ENCODE data around the gene TMEM184B. TPM values are rescaled to one million over a fixed set of nuclear protein-coding genes. Genes with fewer than 3 reads are reported as not detected.
"Not testable (repeated sequence)": the region's sequence is repeated elsewhere in the genome, so short reads cannot be mapped to it uniquely, and the experiment has no call there.

Gene TMEM184B
- total RNA-seq, 4 donors from 2014 or later: 39.1 to 56.1 (median 51.4) TPM

DNA sequence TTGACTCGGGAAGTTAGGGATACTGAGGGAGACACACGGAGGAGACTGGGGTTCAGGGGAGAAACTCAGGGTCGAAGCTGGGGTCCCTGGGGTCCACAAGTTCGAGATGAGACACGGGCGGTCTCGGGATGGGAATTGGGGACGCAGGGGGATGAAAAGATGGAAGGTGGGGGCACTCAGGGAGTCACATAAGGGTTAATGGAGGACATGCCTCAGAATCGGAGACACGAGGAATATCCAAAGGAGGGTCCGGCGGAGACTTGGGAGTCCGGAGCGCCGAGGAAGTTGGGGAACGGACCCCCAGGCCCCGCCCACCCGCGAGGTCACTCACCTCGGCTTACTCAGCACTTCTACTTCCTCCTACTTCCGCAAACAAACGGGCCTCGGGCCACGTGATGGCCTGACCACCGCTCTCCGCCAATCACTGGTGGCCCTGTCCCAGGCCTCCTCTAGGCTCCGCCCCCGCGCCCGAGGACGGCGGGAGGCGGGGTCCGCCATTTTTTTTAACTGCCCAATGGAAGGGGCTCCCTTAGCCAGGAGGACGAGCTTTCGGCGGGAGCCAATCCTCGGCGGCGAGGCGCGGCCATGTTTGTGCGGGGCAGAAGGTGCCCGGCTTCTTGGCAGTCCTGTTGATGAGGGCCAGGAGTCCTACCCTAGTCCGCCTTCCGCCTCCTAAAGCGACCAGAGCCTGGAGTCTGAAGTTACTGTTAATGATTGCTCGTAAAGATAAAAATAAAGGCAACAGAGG, 91.2 kb downstream of the TMEM184B start, which contains the start of gene PLA2G6:
TSS of gene PLA2G6 (minus strand) at position 378 of the 748 bp plus-strand sequence. CDS start 12,404 bp downstream, outside the sequence.
- peak; percentile 98 to 100 (median 99) for DNase-seq
- Histone ChIP-seq H3K4me1 (peaks cover 0 to 28% (median 2%) of the 10 kb centered on the region in 4 donors), H3K27me3 (no peaks in the 10 kb centered on the region), H3K36me3 (no peaks in the 10 kb centered on the region), H3K27ac (peak within 1 kb of the TSS; percentile 82 to 88 (median 84)), H3K4me3 (peak within 1 kb of the TSS; percentile 61 to 68 (median 64)), H3K9me3 (no peaks in the 10 kb centered on the region)
- peak; percentile 19 to 52 for TF ChIP-seq POLR2A (IDR thresholded peaks at IDR 0.05)
- TF ChIP-seq, protein P1, sequence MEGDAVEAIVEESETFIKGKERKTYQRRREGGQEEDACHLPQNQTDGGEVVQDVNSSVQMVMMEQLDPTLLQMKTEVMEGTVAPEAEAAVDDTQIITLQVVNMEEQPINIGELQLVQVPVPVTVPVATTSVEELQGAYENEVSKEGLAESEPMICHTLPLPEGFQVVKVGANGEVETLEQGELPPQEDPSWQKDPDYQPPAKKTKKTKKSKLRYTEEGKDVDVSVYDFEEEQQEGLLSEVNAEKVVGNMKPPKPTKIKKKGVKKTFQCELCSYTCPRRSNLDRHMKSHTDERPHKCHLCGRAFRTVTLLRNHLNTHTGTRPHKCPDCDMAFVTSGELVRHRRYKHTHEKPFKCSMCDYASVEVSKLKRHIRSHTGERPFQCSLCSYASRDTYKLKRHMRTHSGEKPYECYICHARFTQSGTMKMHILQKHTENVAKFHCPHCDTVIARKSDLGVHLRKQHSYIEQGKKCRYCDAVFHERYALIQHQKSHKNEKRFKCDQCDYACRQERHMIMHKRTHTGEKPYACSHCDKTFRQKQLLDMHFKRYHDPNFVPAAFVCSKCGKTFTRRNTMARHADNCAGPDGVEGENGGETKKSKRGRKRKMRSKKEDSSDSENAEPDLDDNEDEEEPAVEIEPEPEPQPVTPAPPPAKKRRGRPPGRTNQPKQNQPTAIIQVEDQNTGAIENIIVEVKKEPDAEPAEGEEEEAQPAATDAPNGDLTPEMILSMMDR (IDR thresholded peaks at IDR 0.05): peak in 1 of 6 experiments; percentile 3

DNA sequence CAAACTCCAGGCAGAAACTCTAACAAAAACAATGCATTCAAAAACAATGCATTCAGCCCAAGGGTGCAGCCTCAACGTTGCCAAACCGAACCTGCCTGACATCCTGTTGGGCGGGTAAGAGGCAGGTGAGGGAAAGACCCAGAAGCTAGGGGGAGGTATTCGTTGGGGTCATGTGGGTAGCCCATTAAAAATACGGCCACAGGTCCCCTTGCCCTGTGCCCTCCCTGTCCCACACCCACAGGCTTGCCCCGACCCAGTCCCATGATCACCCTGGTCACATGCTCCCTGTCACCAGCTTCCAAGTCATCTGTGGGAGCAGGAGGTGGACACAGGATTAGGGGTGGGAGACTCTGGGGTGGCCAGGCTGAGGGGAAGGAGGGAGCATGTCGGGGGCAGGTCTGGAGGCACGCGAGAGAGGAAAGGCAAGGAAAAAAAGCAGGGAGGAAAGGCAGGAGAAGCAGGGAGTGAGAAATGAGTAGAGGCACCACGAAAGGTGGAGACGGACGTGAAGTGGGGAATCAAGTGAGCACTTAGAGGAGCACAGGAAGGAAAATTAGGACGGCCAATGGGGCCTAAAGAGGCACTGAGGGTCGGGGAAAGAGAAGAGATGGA, 91.9 kb downstream of the TMEM184B start:
- peak in 1 of 2 donors; percentile 18 for TF ChIP-seq POLR2A (IDR thresholded peaks at IDR 0.05)
- TF ChIP-seq, protein P1 (IDR thresholded peaks at IDR 0.05): no peak
- peak overlapping the region; percentile 82 to 88 (median 84) for H3K27ac ChIP-seq
- H3K9me3 ChIP-seq: no peaks in the 10 kb centered on the region
- H3K4me1 ChIP-seq: peaks cover 0 to 28% (median 2%) of the 10 kb centered on the region in 4 donors
- H3K36me3 ChIP-seq: no peaks in the 10 kb centered on the region
- peak; percentile 23 to 70 (median 67) for DNase-seq
- H3K4me3 ChIP-seq: peak overlapping the region; percentile 61 to 68 (median 64)
- H3K27me3 ChIP-seq: no peaks in the 10 kb centered on the region

DNA sequence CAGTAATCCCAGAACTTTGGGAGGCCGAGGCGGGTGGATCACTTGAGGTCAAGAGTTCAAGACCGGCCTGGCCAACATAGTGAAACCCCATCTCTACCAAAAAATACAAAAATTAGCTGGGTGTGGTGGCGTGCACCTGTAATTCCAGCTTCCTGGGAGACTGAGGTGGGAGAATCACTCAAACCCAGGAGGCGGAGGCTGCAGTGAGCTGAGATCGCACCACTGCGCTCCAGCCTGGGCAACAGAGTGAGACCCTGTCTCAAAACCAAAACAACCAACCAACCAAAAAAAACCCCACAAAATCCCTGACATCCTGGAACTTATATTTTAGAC, 94.2 kb downstream of the TMEM184B start:
- Histone ChIP-seq H3K4me1 (peaks cover 0 to 28% (median 2%) of the 10 kb centered on the region in 4 donors), H3K27ac (peak overlapping the region in 2 of 4 donors; percentile 59 to 75)
- not testable (repeated sequence) for H3K4me3 ChIP-seq, DNase-seq, H3K36me3 ChIP-seq, H3K9me3 ChIP-seq, H3K27me3 ChIP-seq

GRCh38 chr22:38177926-38178604, 94.7 kb downstream of the TMEM184B start:
- Histone ChIP-seq H3K4me1 (peaks cover 0 to 29% (median 2%) of the 10 kb centered on the region in 4 donors), H3K27me3 (no peaks in the 10 kb centered on the region), H3K27ac (peak overlapping the region in 3 of 4 donors; percentile 34 to 75 (median 59)), H3K9me3 (no peaks in the 10 kb centered on the region), H3K36me3 (no peaks in the 10 kb centered on the region), H3K4me3 (no peak overlapping the region)
- peak in 1 of 3 donors; percentile 61 for DNase-seq
- no peak for TF ChIP-seq POLR2A (IDR thresholded peaks at IDR 0.05)
- TF ChIP-seq, protein P1 (IDR thresholded peaks at IDR 0.05): no peak

GRCh38 chr22:38177571-38177925, 95.3 kb downstream of the TMEM184B start:
- peak overlapping the region in 3 of 4 donors; percentile 34 to 75 (median 59) for H3K27ac ChIP-seq
- peaks cover 0 to 34% (median 2%) of the 10 kb centered on the region in 4 donors for H3K4me1 ChIP-seq

GRCh38 chr22:38177044-38177443, 95.8 kb downstream of the TMEM184B start:
- no peak overlapping the region for H3K4me3 ChIP-seq
- no peaks in the 10 kb centered on the region for H3K27me3 ChIP-seq
- H3K36me3 ChIP-seq: no peaks in the 10 kb centered on the region
- peaks cover 0 to 37% (median 2%) of the 10 kb centered on the region in 4 donors for H3K4me1 ChIP-seq
- TF ChIP-seq POLR2A (IDR thresholded peaks at IDR 0.05): no peak
- TF ChIP-seq, protein P1 (IDR thresholded peaks at IDR 0.05): no peak
- peak overlapping the region in 1 of 4 donors; percentile 59 for H3K27ac ChIP-seq
- H3K9me3 ChIP-seq: no peaks in the 10 kb centered on the region
- DNase-seq: no peak

More at GRCh38 chr22:38177571-38177925, 95.3 kb downstream of the TMEM184B start:
- DNase-seq, H3K36me3 ChIP-seq, H3K27me3 ChIP-seq, H3K9me3 ChIP-seq, H3K4me3 ChIP-seq: not testable (repeated sequence)
